Activated T-helper 17 cell treated with anti-CD3 and anti-CD28 coated beads, Interleukin-2, amount 50 U/mL, for 72 hours (primary cell): ENCODE measurements around the gene SLCO3A1. TPM values are rescaled to one million over a fixed set of nuclear protein-coding genes. Genes with fewer than 3 reads are reported as not detected.

ENCODE experiments used
- ATAC-seq: fragments of 150-1000 bp; cut with Tn5 transposase; replicated peaks from 2 replicates; pipeline ENCODE4 v1.10.0; 2021; ENCODE audit warnings: mild to moderate bottlenecking, moderate library complexity
- H3K27ac Mint-ChIP-seq: one replicate; pipeline ENCODE4 v1.8.0; 2022; ENCODE audit warnings: mixed read lengths
- H3K27me3 Mint-ChIP-seq: one replicate; pipeline ENCODE4 v1.8.0; 2022; ENCODE audit warnings: mixed read lengths
- H3K36me3 Mint-ChIP-seq: one replicate; pipeline ENCODE4 v1.8.0; 2022; ENCODE audit warnings: low read depth, mild to moderate bottlenecking, mixed read lengths
- H3K4me1 Mint-ChIP-seq: one replicate; pipeline ENCODE4 v1.8.0; 2022; ENCODE audit warnings: mixed read lengths
- H3K4me3 Mint-ChIP-seq: one replicate; pipeline ENCODE4 v1.8.0; 2022; ENCODE audit warnings: mild to moderate bottlenecking, mixed read lengths
- H3K9me3 Mint-ChIP-seq: one replicate; pipeline ENCODE4 v1.8.0; 2022; ENCODE audit warnings: mixed read lengths
- total RNA-seq, 2 donors: library from RNA; stranded (reverse); gene quantifications; one replicate each; pipeline ENCODE4 v1.2.3, GENCODE V29; 2022

SLCO3A1 gene
- total RNA-seq, 2 donors from 2014 or later = 7.0 to 11.0 TPM

- Mint-ChIP-seq H3K4me3 (no peak overlapping the region), H3K36me3 (peaks cover 76% of the 10 kb centered on the region), H3K9me3 (no peaks in the 10 kb centered on the region), H3K4me1 (peaks cover 15% of the 10 kb centered on the region), H3K27ac (no peak overlapping the region), H3K27me3 (no peaks in the 10 kb centered on the region)
- no peak for ATAC-seq
Observed at GRCh38 chr15:92155934-92156333, 302.4 kb downstream of the SLCO3A1 start.

- Mint-ChIP-seq H3K27me3 (no peaks in the 10 kb centered on the region), H3K4me1 (peaks cover 20% of the 10 kb centered on the region), H3K27ac (peak overlapping the region; percentile 73), H3K36me3 (peaks cover 70% of the 10 kb centered on the region), H3K4me3 (no peak overlapping the region), H3K9me3 (no peaks in the 10 kb centered on the region)
- ATAC-seq = no peak
Observed at GRCh38 chr15:92157666-92158298, 304.3 kb downstream of the SLCO3A1 start.

GRCh38 chr15:92158426-92158825 lies 304.9 kb downstream of the SLCO3A1 start:
- Mint-ChIP-seq H3K4me3 (no peak overlapping the region), H3K36me3 (peaks cover 70% of the 10 kb centered on the region), H3K27me3 (no peaks in the 10 kb centered on the region), H3K4me1 (peaks cover 18% of the 10 kb centered on the region), H3K27ac (peak overlapping the region; percentile 73), H3K9me3 (no peaks in the 10 kb centered on the region)
- peak; percentile 95 for ATAC-seq

- Mint-ChIP-seq H3K27ac (no peak overlapping the region), H3K9me3 (no peaks in the 10 kb centered on the region), H3K4me1 (peaks cover 15% of the 10 kb centered on the region), H3K4me3 (no peak overlapping the region), H3K36me3 (peaks cover 70% of the 10 kb centered on the region), H3K27me3 (no peaks in the 10 kb centered on the region)
- no peak for ATAC-seq
Observed at GRCh38 chr15:92159481-92159880, 306.0 kb downstream of the SLCO3A1 start.

GRCh38 chr15:92159906-92160841 lies 306.7 kb downstream of the SLCO3A1 start:
- Mint-ChIP-seq H3K4me1 (peaks cover 15% of the 10 kb centered on the region), H3K27me3 (no peaks in the 10 kb centered on the region), H3K4me3 (no peak overlapping the region), H3K9me3 (no peaks in the 10 kb centered on the region), H3K36me3 (peaks cover 70% of the 10 kb centered on the region), H3K27ac (no peak overlapping the region)
- no peak for ATAC-seq

- Mint-ChIP-seq H3K4me1 (peaks cover 15% of the 10 kb centered on the region), H3K36me3 (peaks cover 71% of the 10 kb centered on the region), H3K27ac (peak overlapping the region; percentile 1), H3K27me3 (no peaks in the 10 kb centered on the region), H3K9me3 (no peaks in the 10 kb centered on the region), H3K4me3 (peak overlapping the region; percentile 1)
- ATAC-seq = peak; percentile 70
Observed at GRCh38 chr15:92161039-92161670, 307.6 kb downstream of the SLCO3A1 start.

GRCh38 chr15:92162657-92163056 lies 309.1 kb downstream of the SLCO3A1 start:
- no peak for ATAC-seq
- Mint-ChIP-seq H3K27me3 (no peaks in the 10 kb centered on the region), H3K4me3 (no peak overlapping the region), H3K36me3 (peaks cover 70% of the 10 kb centered on the region), H3K27ac (no peak overlapping the region), H3K9me3 (no peaks in the 10 kb centered on the region), H3K4me1 (peaks cover 15% of the 10 kb centered on the region)

GRCh38 chr15:92163641-92164040 lies 310.1 kb downstream of the SLCO3A1 start:
- H3K36me3 Mint-ChIP-seq = peaks cover 67% of the 10 kb centered on the region
- ATAC-seq = no peak
- peaks cover 3% of the 10 kb centered on the region for H3K9me3 Mint-ChIP-seq
- peaks cover 14% of the 10 kb centered on the region for H3K4me1 Mint-ChIP-seq
- H3K27ac Mint-ChIP-seq = no peak overlapping the region
- H3K4me3 Mint-ChIP-seq = no peak overlapping the region
- no peaks in the 10 kb centered on the region for H3K27me3 Mint-ChIP-seq

GRCh38 chr15:92164327-92165000 lies 311.0 kb downstream of the SLCO3A1 start:
- H3K36me3 Mint-ChIP-seq = peaks cover 64% of the 10 kb centered on the region
- ATAC-seq = no peak
- H3K27ac Mint-ChIP-seq = no peak overlapping the region
- peaks cover 3% of the 10 kb centered on the region for H3K9me3 Mint-ChIP-seq
- H3K4me3 Mint-ChIP-seq = no peak overlapping the region
- H3K4me1 Mint-ChIP-seq = peaks cover 12% of the 10 kb centered on the region
- no peaks in the 10 kb centered on the region for H3K27me3 Mint-ChIP-seq

GRCh38 chr15:92165001-92165346 lies 311.5 kb downstream of the SLCO3A1 start:
- peaks cover 8% of the 10 kb centered on the region for H3K4me1 Mint-ChIP-seq
- H3K27me3 Mint-ChIP-seq = no peaks in the 10 kb centered on the region
- peaks cover 64% of the 10 kb centered on the region for H3K36me3 Mint-ChIP-seq
- no peak overlapping the region for H3K4me3 Mint-ChIP-seq
- no peak for ATAC-seq
- H3K27ac Mint-ChIP-seq = no peak overlapping the region
- H3K9me3 Mint-ChIP-seq = peaks cover 3% of the 10 kb centered on the region

- Mint-ChIP-seq H3K9me3 (peaks cover 3% of the 10 kb centered on the region), H3K27me3 (no peaks in the 10 kb centered on the region), H3K27ac (no peak overlapping the region), H3K36me3 (peaks cover 63% of the 10 kb centered on the region), H3K4me3 (no peak overlapping the region), H3K4me1 (peaks cover 7% of the 10 kb centered on the region)
- no peak for ATAC-seq
Observed at GRCh38 chr15:92166029-92166428, 312.5 kb downstream of the SLCO3A1 start.

- peak overlapping the region; percentile 4 for H3K27ac Mint-ChIP-seq
- peaks cover 3% of the 10 kb centered on the region for H3K9me3 Mint-ChIP-seq
- peaks cover 4% of the 10 kb centered on the region for H3K4me1 Mint-ChIP-seq
- H3K36me3 Mint-ChIP-seq = peaks cover 59% of the 10 kb centered on the region
- no peak for ATAC-seq
- H3K4me3 Mint-ChIP-seq = no peak overlapping the region
- no peaks in the 10 kb centered on the region for H3K27me3 Mint-ChIP-seq
Observed at GRCh38 chr15:92166751-92167405, 313.4 kb downstream of the SLCO3A1 start.

- Mint-ChIP-seq H3K27ac (peak overlapping the region; percentile 4), H3K36me3 (peaks cover 54% of the 10 kb centered on the region), H3K27me3 (no peaks in the 10 kb centered on the region), H3K4me1 (peaks cover 4% of the 10 kb centered on the region), H3K4me3 (no peak overlapping the region), H3K9me3 (peaks cover 3% of the 10 kb centered on the region)
- ATAC-seq = no peak
Observed at GRCh38 chr15:92167451-92167850, 313.9 kb downstream of the SLCO3A1 start.
